Endothelial cell of umbilical vein (primary cell): ENCODE data around the gene TFDP2.

Experiments
- EZH2 ChIP-seq: IDR thresholded peaks from 2 replicates; pipeline ENCODE4 v1.6.1; 2012; ENCODE audit warnings: borderline replicate concordance, low read depth, mild to moderate bottlenecking, moderate library complexity, low read length, inconsistent platforms; ENCODE audit not compliant: severe bottlenecking
- GATA2 ChIP-seq: IDR thresholded peaks from 2 replicates; pipeline ENCODE4 v1.7.0; 2011; ENCODE audit warnings: low read depth, mild to moderate bottlenecking, moderate library complexity, mixed read lengths, low read length; ENCODE audit not compliant: insufficient read length, insufficient read depth
- JUN ChIP-seq: IDR thresholded peaks from 2 replicates; pipeline ENCODE4 v1.6.1; 2011; ENCODE audit warnings: borderline replicate concordance, low read depth; ENCODE audit not compliant: insufficient read length, insufficient read depth
- MAX ChIP-seq: IDR thresholded peaks from 2 replicates; pipeline ENCODE4 v1.6.1; 2011; ENCODE audit not compliant: insufficient read depth, insufficient read length
- MYC ChIP-seq: IDR thresholded peaks from one replicate; pipeline ENCODE4 v1.6.1; 2011; ENCODE audit warnings: mild to moderate bottlenecking, low read depth, low read length
- POLR2A ChIP-seq: IDR thresholded peaks from 2 replicates; pipeline ENCODE4 v1.6.1; 2012; ENCODE audit warnings: low read depth, mild to moderate bottlenecking, control low read depth, low read length
- POLR2AphosphoS5 ChIP-seq: IDR thresholded peaks from 2 replicates; pipeline ENCODE4 v1.6.1; 2012; ENCODE audit warnings: low read depth, mild to moderate bottlenecking, control low read depth, low read length, moderate library complexity; ENCODE audit not compliant: insufficient read depth
- TF ChIP-seq, protein P1 (sequence below), 2 donors: IDR thresholded peaks; 1 replicate in 1 of 2; 2 replicates in 1 of 2; pipeline ENCODE4 v1.5.1; 2011; ENCODE audit warnings: low read length in 2 of 2, mild to moderate bottlenecking in 2 of 2, moderate library complexity in 2 of 2, control low read depth in 1 of 2, inconsistent platforms in 1 of 2, low read depth in 1 of 2; ENCODE audit not compliant: insufficient read depth in 1 of 2; ENCODE audit errors: extremely low read depth in 1 of 2

DNA sequence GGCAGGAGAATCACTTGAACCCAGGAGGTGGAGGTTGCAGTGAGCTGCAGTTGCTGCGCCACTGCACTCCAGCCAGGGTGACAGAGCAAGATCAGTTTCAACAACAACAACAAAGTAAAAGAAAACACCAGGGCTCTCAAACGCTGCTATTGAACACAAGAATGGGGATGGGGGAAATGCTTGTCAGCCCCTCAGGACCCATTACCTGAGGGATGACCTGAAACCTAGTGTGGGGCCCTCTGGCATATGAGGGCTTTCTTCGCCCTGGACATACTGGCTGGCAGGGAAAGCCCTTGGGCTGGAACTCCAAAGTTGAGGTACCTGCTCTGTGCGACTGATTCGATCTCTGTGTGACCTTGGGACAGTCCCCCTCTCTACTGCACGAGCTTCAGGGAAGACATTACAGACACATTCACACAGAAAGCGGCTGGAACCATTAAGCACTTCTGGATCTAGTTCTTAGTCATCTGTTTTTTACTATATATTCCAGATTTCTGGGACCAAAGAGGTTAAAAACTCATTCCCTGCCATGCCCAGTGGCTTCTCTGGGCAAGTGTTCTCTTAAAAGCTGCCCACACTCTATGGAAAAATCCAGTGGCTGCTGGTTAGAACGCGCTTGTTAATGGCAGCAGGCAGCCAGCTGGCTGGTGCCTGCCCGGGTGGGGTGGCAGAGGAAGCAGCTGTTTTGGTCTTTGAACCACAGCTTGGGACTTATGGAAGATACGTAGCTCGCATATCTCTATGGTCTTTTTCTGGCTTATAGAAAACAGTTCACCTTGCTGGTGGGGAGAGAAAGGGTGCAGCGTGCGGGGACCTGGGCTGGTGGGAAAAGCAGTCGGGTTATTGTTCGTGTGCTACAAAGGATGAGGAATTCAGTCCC lies 215.7 kb downstream of the TFDP2 start:
- TF ChIP-seq POLR2A, result no peak
- TF ChIP-seq, protein P1, sequence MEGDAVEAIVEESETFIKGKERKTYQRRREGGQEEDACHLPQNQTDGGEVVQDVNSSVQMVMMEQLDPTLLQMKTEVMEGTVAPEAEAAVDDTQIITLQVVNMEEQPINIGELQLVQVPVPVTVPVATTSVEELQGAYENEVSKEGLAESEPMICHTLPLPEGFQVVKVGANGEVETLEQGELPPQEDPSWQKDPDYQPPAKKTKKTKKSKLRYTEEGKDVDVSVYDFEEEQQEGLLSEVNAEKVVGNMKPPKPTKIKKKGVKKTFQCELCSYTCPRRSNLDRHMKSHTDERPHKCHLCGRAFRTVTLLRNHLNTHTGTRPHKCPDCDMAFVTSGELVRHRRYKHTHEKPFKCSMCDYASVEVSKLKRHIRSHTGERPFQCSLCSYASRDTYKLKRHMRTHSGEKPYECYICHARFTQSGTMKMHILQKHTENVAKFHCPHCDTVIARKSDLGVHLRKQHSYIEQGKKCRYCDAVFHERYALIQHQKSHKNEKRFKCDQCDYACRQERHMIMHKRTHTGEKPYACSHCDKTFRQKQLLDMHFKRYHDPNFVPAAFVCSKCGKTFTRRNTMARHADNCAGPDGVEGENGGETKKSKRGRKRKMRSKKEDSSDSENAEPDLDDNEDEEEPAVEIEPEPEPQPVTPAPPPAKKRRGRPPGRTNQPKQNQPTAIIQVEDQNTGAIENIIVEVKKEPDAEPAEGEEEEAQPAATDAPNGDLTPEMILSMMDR (IDR thresholded peaks at IDR 0.05; ENCODE audit: extremely low read depth in 1 of 2, insufficient read depth in 1 of 2, low read depth in 1 of 2, low read length in 2 of 2), result no peak
- TF ChIP-seq MYC, result no peak
- no peak for TF ChIP-seq JUN
- TF ChIP-seq POLR2AphosphoS5, result no peak
- TF ChIP-seq MAX, result no peak
- TF ChIP-seq EZH2, result no peak
- no peak for TF ChIP-seq GATA2
